ENCODE measurements around the gene CNTNAP4. TPM values are rescaled to one million over a fixed set of nuclear protein-coding genes. Genes with fewer than 3 reads are reported as not detected.

The CNTNAP4 gene
- total RNA-seq, 3 donors from 2014 or later, result not detected

DNA sequence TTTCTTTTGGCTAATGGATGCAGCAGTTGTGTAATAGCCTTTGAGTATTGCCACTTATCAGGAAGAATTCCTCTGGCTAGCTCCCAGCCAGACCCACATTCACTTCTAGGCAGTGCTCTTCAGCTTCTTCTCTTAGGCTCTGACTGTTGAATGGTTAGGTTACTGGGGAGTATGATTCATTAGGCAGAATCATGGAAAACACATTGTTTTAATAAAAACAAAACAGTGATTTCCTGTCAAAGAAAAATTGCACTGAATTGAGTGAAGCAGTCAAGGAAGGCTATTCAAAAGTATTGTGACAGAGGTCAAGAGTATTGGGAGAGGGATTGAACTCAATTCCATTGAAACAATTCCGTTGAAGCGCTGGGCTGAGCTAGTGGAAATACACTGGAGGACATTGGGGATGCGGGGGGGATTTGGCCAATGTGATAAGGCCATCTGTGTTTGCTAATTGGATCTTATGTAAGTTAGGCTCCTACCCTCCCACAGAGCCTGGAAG lies 68.0 kb downstream of the CNTNAP4 start:
- intact Hi-C loops (cut with DNase I; ENCODE audit: low total_unique reads), result no loop called here
- Histone ChIP-seq H3K36me3 (no peaks in the 10 kb centered on the region), H3K27ac (no peak overlapping the region), H3K9me3 (no peaks in the 10 kb centered on the region), H3K27me3 (no peaks in the 10 kb centered on the region), H3K4me3 (no peak overlapping the region), H3K4me1 (no peaks in the 10 kb centered on the region)
- TF ChIP-seq, protein P1, sequence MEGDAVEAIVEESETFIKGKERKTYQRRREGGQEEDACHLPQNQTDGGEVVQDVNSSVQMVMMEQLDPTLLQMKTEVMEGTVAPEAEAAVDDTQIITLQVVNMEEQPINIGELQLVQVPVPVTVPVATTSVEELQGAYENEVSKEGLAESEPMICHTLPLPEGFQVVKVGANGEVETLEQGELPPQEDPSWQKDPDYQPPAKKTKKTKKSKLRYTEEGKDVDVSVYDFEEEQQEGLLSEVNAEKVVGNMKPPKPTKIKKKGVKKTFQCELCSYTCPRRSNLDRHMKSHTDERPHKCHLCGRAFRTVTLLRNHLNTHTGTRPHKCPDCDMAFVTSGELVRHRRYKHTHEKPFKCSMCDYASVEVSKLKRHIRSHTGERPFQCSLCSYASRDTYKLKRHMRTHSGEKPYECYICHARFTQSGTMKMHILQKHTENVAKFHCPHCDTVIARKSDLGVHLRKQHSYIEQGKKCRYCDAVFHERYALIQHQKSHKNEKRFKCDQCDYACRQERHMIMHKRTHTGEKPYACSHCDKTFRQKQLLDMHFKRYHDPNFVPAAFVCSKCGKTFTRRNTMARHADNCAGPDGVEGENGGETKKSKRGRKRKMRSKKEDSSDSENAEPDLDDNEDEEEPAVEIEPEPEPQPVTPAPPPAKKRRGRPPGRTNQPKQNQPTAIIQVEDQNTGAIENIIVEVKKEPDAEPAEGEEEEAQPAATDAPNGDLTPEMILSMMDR (IDR thresholded peaks at IDR 0.05), result no peak
- no peak for DNase-seq (ENCODE audit: low spot score in 2 of 2)

DNA sequence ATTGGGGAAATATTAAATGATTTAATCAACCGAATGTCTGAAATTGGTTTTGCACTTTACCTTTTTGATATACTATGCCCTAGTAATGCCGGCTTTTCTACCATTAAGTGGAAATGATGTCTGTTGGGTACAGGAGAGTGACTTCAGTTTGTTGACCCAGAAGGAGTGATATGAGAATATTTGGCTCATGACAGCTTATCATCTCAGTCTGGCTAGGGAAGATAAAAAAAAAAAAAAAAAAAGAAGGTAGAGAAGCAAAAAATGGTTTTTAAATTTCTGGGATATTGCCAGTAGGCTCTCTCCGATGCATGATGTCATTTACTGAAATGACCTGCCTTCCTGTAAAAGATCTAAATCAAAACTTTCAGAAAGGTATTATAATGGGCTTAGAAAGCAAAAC lies 69.0 kb downstream of the CNTNAP4 start:
- no peak overlapping the region for H3K4me3 ChIP-seq
- TF ChIP-seq, protein P1 (IDR thresholded peaks at IDR 0.05), result no peak
- TF ChIP-seq POLR2A (IDR thresholded peaks at IDR 0.05), result no peak
- TF ChIP-seq POLR2AphosphoS5 (IDR thresholded peaks at IDR 0.05), result no peak
- H3K9me3 ChIP-seq, result no peaks in the 10 kb centered on the region
- H3K27ac ChIP-seq, result no peak overlapping the region
- H3K27me3 ChIP-seq, result no peaks in the 10 kb centered on the region
- H3K4me1 ChIP-seq, result no peaks in the 10 kb centered on the region
- no peak for DNase-seq (ENCODE audit: low spot score in 2 of 2)
- no peaks in the 10 kb centered on the region for H3K36me3 ChIP-seq
- intact Hi-C loops (cut with DNase I; ENCODE audit: low total_unique reads), result no loop called here

DNA sequence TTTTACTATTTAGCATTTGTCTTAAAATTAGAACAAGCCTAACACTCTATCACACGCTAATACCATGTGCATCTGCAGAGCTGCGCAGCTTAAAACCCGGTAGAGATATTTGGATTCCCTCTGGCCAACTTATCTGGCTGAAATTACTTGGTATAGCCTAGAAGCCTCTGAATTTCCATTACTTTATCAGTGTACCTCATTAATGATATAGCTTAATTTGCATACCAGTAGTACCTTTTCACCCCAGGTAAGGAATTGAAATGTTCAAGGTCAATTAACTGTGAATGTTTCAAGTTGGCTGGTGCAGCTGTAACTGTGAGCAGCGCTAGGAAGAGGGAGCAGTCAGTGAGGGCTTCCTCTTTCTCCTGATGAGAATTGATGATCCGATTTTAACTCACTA lies 74.2 kb downstream of the CNTNAP4 start:
- no peaks in the 10 kb centered on the region for H3K27me3 ChIP-seq
- H3K36me3 ChIP-seq, result no peaks in the 10 kb centered on the region
- no peak for DNase-seq (ENCODE audit: low spot score in 2 of 2)
- H3K4me1 ChIP-seq, result no peaks in the 10 kb centered on the region
- intact Hi-C loops (cut with DNase I; ENCODE audit: low total_unique reads), result no loop called here
- no peak overlapping the region for H3K4me3 ChIP-seq
- no peaks in the 10 kb centered on the region for H3K9me3 ChIP-seq
- TF ChIP-seq POLR2A (IDR thresholded peaks at IDR 0.05) (no peak), POLR2AphosphoS5 (IDR thresholded peaks at IDR 0.05) (no peak)
- TF ChIP-seq, protein P1 (IDR thresholded peaks at IDR 0.05), result no peak
- H3K27ac ChIP-seq, result no peak overlapping the region

DNA sequence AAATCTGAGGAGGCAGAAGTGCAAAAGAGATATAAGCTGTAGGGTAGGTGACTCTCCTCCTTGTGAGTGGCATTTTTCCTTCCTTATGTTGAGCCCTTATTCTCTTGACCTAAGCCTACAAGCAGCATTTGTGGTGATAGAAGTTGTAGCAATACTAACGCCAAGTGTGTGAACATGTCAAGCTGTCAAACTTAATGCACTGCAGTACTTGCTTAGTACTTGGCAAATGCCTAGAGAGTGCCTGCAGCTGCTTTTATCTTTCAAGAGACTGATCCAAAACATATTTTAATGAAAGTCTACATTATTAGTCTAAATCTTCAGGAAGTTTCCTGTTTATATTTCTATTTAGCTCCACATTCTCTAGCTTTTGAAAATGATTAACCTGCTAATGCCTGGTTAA lies 83.2 kb downstream of the CNTNAP4 start:
- no peaks in the 10 kb centered on the region for H3K36me3 ChIP-seq
- H3K27me3 ChIP-seq, result no peaks in the 10 kb centered on the region
- TF ChIP-seq, protein P1 (IDR thresholded peaks at IDR 0.05), result no peak
- TF ChIP-seq POLR2A (IDR thresholded peaks at IDR 0.05) (no peak), POLR2AphosphoS5 (IDR thresholded peaks at IDR 0.05) (no peak)
- no peaks in the 10 kb centered on the region for H3K9me3 ChIP-seq
- H3K4me3 ChIP-seq, result no peak overlapping the region
- no peak for DNase-seq (ENCODE audit: low spot score in 2 of 2)
- no peak overlapping the region for H3K27ac ChIP-seq
- intact Hi-C loops (cut with DNase I; ENCODE audit: low total_unique reads), result no loop called here
- no peaks in the 10 kb centered on the region for H3K4me1 ChIP-seq

DNA sequence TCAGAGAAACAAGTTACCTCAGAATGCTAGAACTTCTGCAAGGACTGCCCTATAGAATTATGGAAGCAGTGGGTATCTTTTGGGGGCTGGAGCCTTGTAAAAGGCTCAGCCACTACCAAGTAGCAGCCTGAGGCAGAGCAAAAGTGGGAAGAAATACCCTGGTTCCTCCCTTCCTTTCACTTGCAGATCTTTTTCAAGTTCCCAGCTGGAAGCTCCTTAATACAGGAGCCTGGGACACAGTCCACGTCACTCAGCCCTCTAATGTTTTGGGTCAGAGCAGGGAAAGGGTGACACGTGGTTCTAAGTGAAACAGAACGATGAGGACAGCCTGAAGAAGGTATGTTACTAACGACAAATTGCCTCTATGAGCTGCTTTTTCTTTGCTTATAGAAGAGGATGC lies 93.1 kb downstream of the CNTNAP4 start:
- DNase-seq (ENCODE audit: low spot score in 2 of 2), result no peak
- Histone ChIP-seq H3K9me3 (no peaks in the 10 kb centered on the region), H3K27me3 (no peaks in the 10 kb centered on the region), H3K4me3 (no peak overlapping the region), H3K36me3 (no peaks in the 10 kb centered on the region), H3K27ac (no peak overlapping the region), H3K4me1 (no peaks in the 10 kb centered on the region)
- TF ChIP-seq POLR2A (IDR thresholded peaks at IDR 0.05), result no peak
- intact Hi-C loops (cut with DNase I; ENCODE audit: low total_unique reads), result loop anchor here (2.0 kb wide), 1 partner anchor 96 kb away; no protein-coding TSS in a partner anchor

DNA sequence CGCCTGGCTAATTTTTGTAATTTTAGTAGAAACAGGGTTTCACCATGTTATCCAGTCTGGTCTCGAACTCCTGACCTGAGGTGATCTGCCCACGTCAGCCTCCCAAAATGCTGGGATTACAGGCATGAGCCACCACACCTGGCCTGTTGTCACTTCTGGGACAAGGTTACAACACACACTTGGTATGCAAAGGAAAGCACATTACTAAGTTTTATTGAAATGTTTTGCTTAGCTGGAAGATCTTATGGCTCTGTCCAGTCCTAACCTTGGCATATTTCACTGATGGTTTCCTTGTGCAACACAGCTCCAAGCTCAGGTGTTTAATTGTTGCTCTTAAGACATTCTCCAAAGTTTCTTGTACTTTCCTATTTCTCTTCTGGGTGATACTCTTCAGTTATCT lies 94.2 kb downstream of the CNTNAP4 start:
- no peaks in the 10 kb centered on the region for H3K9me3 ChIP-seq
- H3K36me3 ChIP-seq, result no peaks in the 10 kb centered on the region
- no peak for DNase-seq (ENCODE audit: low spot score in 2 of 2)
- H3K27ac ChIP-seq, result no peak overlapping the region
- intact Hi-C loops (cut with DNase I; ENCODE audit: low total_unique reads), result loop anchor here (2.0 kb wide), 1 partner anchor 97 kb away; no protein-coding TSS in a partner anchor
- TF ChIP-seq POLR2A (IDR thresholded peaks at IDR 0.05) (no peak), POLR2AphosphoS5 (IDR thresholded peaks at IDR 0.05) (no peak)
- TF ChIP-seq, protein P1 (IDR thresholded peaks at IDR 0.05), result no peak
- H3K4me3 ChIP-seq, result no peak overlapping the region
- H3K27me3 ChIP-seq, result no peaks in the 10 kb centered on the region
- H3K4me1 ChIP-seq, result no peaks in the 10 kb centered on the region
